Left lung (tissue), 10 donors: ENCODE measurements around the gene NEURL1B. TPM values are rescaled to one million over a fixed set of nuclear protein-coding genes. Genes with fewer than 3 reads are reported as not detected.

ENCODE experiments used
- ATAC-seq: fragments of 200-7000 bp; cut with Tn5 transposase; one replicate; pipeline ENCODE4 v1.9.1; 2020; ENCODE audit warnings: moderate library complexity
- DNase-seq, 4 donors: peaks; one replicate each; pipeline ENCODE4 v3.0.0-alpha.2; 2013 to 2020
- H3K27ac ChIP-seq, 2 donors: fragments of 200-600 bp; sonication (generic) in 1 of 2; one replicate each; pipeline versions ENCODE4 v1.5.0 to v1.8.0; 2020 to 2021
- H3K27me3 ChIP-seq, 2 donors: fragments of 200-600 bp; sonication (generic) in 1 of 2; one replicate each; pipeline versions ENCODE4 v1.5.0 to v1.8.0; 2020 to 2021
- H3K36me3 ChIP-seq, 2 donors: fragments of 200-600 bp; sonication (generic) in 1 of 2; one replicate each; pipeline versions ENCODE4 v1.5.0 to v1.8.0; 2020 to 2021
- H3K4me1 ChIP-seq, 2 donors: fragments of 200-600 bp; one replicate each; pipeline ENCODE4 v1.8.0; 2021
- H3K4me3 ChIP-seq, 2 donors: fragments of 200-600 bp; sonication (generic) in 1 of 2; one replicate each; pipeline versions ENCODE4 v1.5.0 to v1.8.0; 2020 to 2021; ENCODE audit warnings: mild to moderate bottlenecking in 1 of 2
- H3K9me3 ChIP-seq, 2 donors: fragments of 200-600 bp; sonication (generic) in 1 of 2; one replicate each; pipeline versions ENCODE4 v1.5.0 to v1.8.0; 2020 to 2021
- CTCF ChIP-seq, 2 donors: fragments of 200-600 bp; sonication (generic) in 1 of 2; IDR thresholded peaks; one replicate each; pipeline versions ENCODE4 v1.5.0 to v1.8.0; 2021; ENCODE audit warnings: antibody characterized with exemption in 2 of 2
- intact Hi-C, 2 donors: fragments of 100-400 bp; cut with DNase I; formaldehyde crosslinking; loops; one replicate each; pipeline versions ENCODE4 v1.11.2 to v1.14.2; 2022
- polyA plus RNA-seq, 6 donors: library from polyadenylated mRNA; unstranded; fragments of 120-200 nt; gene quantifications; one replicate each; pipeline ENCODE4 v1.2.1, GENCODE V29; 2013; ENCODE audit not compliant: insufficient read length in 6 of 6
- total RNA-seq, 2 donors: library from RNA; stranded (reverse); fragmentation: NEBNext Ultra II Directional; extraction: Animal tissue kit (Norgen Biotek cat#: 25700); gene quantifications; one replicate each; pipeline ENCODE4 v1.2.1, GENCODE V29; 2021
- donor health status: DM: no; HTN: yes; CAD: no.
- donor health status: DM: no; HTN: no; CAD: no.

The NEURL1B gene
- total and polyA plus RNA-seq, 8 donors = 11.8 to 34.1 (median 29.1) TPM

- TF ChIP-seq CTCF (IDR thresholded peaks at IDR 0.05) = no peak
- intact Hi-C loops = no loop called here
- Histone ChIP-seq H3K4me3 (no peak overlapping the region), H3K9me3 (no peaks in the 10 kb centered on the region), H3K4me1 (peaks cover 5 to 17% of the 10 kb centered on the region in 2 donors), H3K27ac (no peak overlapping the region), H3K27me3 (peaks cover 0 to 22% of the 10 kb centered on the region in 2 donors), H3K36me3 (no peaks in the 10 kb centered on the region)
- ATAC-seq (no peak), DNase-seq (no peak)
Measured at GRCh38 chr5:172685091-172685490, 44.0 kb downstream of the NEURL1B start.

DNA sequence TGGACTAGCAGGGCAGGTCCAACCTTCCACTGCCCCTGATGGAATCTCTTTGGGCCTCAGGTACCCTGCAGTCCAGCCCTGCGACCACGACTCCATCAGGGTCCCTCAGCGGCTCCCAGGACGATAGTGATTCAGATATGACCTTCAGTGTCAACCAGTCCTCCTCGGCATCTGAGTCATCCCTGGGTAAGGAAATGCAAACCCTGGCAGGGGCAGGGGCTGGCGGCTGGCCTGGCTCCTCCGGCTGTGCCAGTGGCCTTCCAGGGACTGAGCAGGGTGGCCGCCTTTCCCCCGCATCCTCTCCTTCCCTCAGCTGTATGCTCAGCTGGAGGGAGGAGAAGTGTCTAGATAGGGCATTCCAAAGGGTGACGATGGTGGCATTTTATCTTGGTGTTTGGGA, 45.0 kb downstream of the NEURL1B start:
- no peaks in the 10 kb centered on the region for H3K9me3 ChIP-seq
- DNase-seq = no peak
- H3K4me1 ChIP-seq = peaks cover 5 to 17% of the 10 kb centered on the region in 2 donors
- no peak for ATAC-seq
- no peak for TF ChIP-seq CTCF (IDR thresholded peaks at IDR 0.05)
- H3K27me3 ChIP-seq = peaks cover 0 to 22% of the 10 kb centered on the region in 2 donors
- intact Hi-C loops = no loop called here
- H3K4me3 ChIP-seq = no peak overlapping the region
- H3K27ac ChIP-seq = no peak overlapping the region
- H3K36me3 ChIP-seq = no peaks in the 10 kb centered on the region

DNA sequence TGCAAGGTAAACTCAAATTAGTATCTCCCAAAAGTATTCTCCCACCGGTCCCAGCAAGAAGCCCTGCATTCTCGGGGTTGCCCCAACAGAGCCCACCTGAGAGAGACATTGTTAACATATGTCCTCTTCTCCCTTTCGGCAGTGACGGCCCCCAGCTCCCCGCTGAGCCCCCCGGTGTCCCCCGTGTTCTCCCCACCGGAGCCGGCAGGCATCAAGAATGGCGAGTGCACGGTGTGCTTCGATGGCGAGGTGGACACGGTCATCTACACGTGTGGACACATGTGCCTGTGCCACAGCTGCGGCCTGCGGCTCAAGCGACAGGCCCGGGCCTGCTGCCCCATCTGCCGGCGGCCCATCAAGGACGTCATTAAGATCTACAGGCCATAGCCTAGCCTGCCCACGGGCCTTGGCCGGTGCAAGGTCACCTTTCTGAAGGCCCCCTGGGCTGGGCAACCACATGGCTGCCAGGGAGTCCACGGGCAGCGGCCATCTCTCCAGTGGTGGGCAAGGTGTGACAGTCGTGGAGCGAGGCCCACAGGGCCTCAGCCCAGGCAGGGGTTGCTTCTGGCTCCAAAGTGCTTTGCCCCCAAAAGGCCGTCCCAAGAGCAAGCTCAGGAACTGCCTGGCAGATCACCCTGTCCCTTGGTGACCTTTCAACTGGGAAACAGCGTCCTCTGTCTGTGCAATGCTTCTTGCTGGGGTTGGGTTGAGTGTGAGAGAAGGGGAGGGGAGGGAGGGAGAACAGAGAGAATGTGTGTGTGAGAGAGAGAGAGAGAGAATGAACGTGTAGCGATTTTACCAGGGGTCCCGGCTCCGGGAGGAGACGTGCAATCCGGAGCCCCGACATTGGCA, 45.7 kb downstream of the NEURL1B start:
- intact Hi-C loops = no loop called here

GRCh38 chr5:172687940-172688339, 46.9 kb downstream of the NEURL1B start:
- H3K27ac ChIP-seq = peak overlapping the region; percentile 24 to 51
- H3K36me3 ChIP-seq = no peaks in the 10 kb centered on the region
- no peak for TF ChIP-seq CTCF (IDR thresholded peaks at IDR 0.05)
- H3K4me3 ChIP-seq = no peak overlapping the region
- intact Hi-C loops = no loop called here
- peaks cover 0 to 21% of the 10 kb centered on the region in 2 donors for H3K27me3 ChIP-seq
- no peaks in the 10 kb centered on the region for H3K9me3 ChIP-seq
- ATAC-seq (no peak), DNase-seq (no peak)
- H3K4me1 ChIP-seq = peaks cover 5 to 17% of the 10 kb centered on the region in 2 donors

More for the DNA sequence above, 45.7 kb downstream of the NEURL1B start:
- Histone ChIP-seq H3K4me3 (no peak overlapping the region), H3K27me3 (peaks cover 0 to 22% of the 10 kb centered on the region in 2 donors), H3K4me1 (peaks cover 5 to 17% of the 10 kb centered on the region in 2 donors), H3K9me3 (no peaks in the 10 kb centered on the region), H3K36me3 (no peaks in the 10 kb centered on the region), H3K27ac (no peak overlapping the region)
- DNase-seq = peak in 1 of 4 donors; percentile 74
- ATAC-seq = no peak
- TF ChIP-seq CTCF (IDR thresholded peaks at IDR 0.05) = no peak

DNA sequence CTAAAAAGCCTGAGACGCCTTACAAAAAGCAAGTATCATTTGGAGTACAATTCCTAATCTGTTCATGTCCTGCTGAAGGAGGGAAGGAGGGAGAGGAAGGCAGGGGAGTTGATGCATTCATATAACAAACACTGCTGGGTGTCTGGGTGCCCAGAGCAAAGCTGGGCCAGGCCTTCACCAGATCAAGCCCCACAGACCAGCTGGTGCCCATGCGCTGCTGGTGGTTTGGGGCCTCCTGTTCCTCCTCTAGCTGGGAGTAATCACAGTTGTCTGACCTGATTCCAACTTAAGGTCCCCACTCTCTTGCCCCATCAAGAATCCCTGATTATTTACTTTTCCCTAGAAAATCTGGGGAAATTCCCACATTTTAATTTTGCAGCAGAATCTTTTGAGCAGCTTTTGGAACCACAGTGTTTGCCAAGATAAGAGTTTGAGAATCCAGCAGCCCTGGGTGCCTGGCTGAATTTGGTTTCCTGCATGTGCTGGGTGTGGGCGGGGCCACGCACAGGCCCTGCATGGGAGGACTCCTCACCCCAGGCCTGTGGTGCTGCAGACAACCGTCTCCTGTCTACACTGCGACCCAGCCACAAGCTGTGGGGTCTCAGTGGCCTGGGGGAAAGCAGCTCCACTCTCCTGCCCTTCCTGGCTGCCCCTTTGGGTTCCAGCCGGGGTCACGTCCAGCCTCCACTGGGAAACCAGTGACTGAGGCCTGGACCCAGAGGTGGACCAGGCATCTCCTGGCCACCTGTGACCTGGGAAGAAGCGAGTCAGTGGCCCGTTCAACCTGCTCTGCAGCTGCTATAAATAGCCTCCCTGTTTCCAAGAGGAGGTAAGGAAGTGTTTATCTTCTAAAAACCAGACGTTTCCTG, 47.5 kb downstream of the NEURL1B start:
- ATAC-seq (peak; percentile 76), DNase-seq (peak in 2 of 4 donors; percentile 49 to 72)
- peaks cover 5 to 17% of the 10 kb centered on the region in 2 donors for H3K4me1 ChIP-seq

More for the DNA sequence above, 47.5 kb downstream of the NEURL1B start:
- no peaks in the 10 kb centered on the region for H3K36me3 ChIP-seq
- peaks cover 0 to 14% of the 10 kb centered on the region in 2 donors for H3K27me3 ChIP-seq
- no peaks in the 10 kb centered on the region for H3K9me3 ChIP-seq
- peak overlapping the region; percentile 24 to 51 for H3K27ac ChIP-seq
- intact Hi-C loops = no loop called here
- no peak overlapping the region for H3K4me3 ChIP-seq
- TF ChIP-seq CTCF (IDR thresholded peaks at IDR 0.05) = no peak
